IMR-90 (cell line): ENCODE data around the gene SLC30A1.

Source experiments
- CHD1 ChIP-seq: IDR thresholded peaks from 2 replicates; pipeline ENCODE4 v1.6.1; 2012; ENCODE audit warnings: low read depth, low read length, improper control_type of control experiment
- FOS ChIP-seq: fragments of 150-350 bp; IDR thresholded peaks from 2 replicates; pipeline ENCODE4 v1.6.1; 2016; ENCODE audit warnings: low read depth, low read length
- POLR2A ChIP-seq: IDR thresholded peaks from 2 replicates; pipeline ENCODE4 v1.6.1; 2012; ENCODE audit warnings: mild to moderate bottlenecking, low read depth, low read length
- RAD21 ChIP-seq: IDR thresholded peaks from 2 replicates; pipeline ENCODE4 v1.6.1; 2012; ENCODE audit warnings: low read length, improper control_type of control experiment
- RCOR1 ChIP-seq: IDR thresholded peaks from 2 replicates; pipeline ENCODE4 v1.6.1; 2012; ENCODE audit warnings: mild to moderate bottlenecking, low read length, improper control_type of control experiment; ENCODE audit not compliant: insufficient replicate concordance
- SMC3 ChIP-seq: fragments of 150-350 bp; IDR thresholded peaks from 2 replicates; pipeline ENCODE4 v1.6.1; 2016; ENCODE audit warnings: low read depth, mild to moderate bottlenecking, antibody characterized with exemption, low read length, moderate library complexity
- USF2 ChIP-seq: fragments of 150-350 bp; IDR thresholded peaks from 2 replicates; pipeline ENCODE4 v1.6.1; 2017; ENCODE audit warnings: mild to moderate bottlenecking, antibody characterized with exemption, low read length, low read depth
- TF ChIP-seq, protein P1 (sequence below): conservative IDR thresholded peaks from 2 replicates; pipeline ENCODE4 v1.5.1; 2012; ENCODE audit warnings: mild to moderate bottlenecking, low read depth, low read length, improper control_type of control experiment

- TF ChIP-seq, protein P1, sequence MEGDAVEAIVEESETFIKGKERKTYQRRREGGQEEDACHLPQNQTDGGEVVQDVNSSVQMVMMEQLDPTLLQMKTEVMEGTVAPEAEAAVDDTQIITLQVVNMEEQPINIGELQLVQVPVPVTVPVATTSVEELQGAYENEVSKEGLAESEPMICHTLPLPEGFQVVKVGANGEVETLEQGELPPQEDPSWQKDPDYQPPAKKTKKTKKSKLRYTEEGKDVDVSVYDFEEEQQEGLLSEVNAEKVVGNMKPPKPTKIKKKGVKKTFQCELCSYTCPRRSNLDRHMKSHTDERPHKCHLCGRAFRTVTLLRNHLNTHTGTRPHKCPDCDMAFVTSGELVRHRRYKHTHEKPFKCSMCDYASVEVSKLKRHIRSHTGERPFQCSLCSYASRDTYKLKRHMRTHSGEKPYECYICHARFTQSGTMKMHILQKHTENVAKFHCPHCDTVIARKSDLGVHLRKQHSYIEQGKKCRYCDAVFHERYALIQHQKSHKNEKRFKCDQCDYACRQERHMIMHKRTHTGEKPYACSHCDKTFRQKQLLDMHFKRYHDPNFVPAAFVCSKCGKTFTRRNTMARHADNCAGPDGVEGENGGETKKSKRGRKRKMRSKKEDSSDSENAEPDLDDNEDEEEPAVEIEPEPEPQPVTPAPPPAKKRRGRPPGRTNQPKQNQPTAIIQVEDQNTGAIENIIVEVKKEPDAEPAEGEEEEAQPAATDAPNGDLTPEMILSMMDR = no peak
- no peak for TF ChIP-seq RAD21
- no peak for TF ChIP-seq FOS
- no peak for TF ChIP-seq RCOR1
- no peak for TF ChIP-seq POLR2A
- TF ChIP-seq CHD1 = no peak
- no peak for TF ChIP-seq SMC3
- no peak for TF ChIP-seq USF2
Observed at GRCh38 chr1:211577277-211577818, 1.6 kb downstream of the SLC30A1 start.
